MM.1S (cell line): ENCODE data around the gene STARD8.

Source experiments
- DNase-seq: peaks from one replicate; pipeline ENCODE4 v3.0.0-alpha.2; 2015
- H2AFZ ChIP-seq: fragments of 300-600 bp; sonication (generic); 2 replicates; pipeline ENCODE4 v1.6.0; 2016; ENCODE audit warnings: antibody characterized with exemption, low read length
- H3F3A ChIP-seq: fragments of 300-600 bp; sonication (generic); 2 replicates; pipeline ENCODE4 v1.6.1; 2016; ENCODE audit warnings: mild to moderate bottlenecking, antibody characterized with exemption, low read length, moderate library complexity, mixed read lengths; ENCODE audit not compliant: insufficient read depth
- H3K27ac ChIP-seq: fragments of 300-600 bp; sonication (generic); 2 replicates; pipeline ENCODE4 v1.5.1; 2016; ENCODE audit warnings: mild to moderate bottlenecking, low read length
- H3K27me3 ChIP-seq: fragments of 300-600 bp; sonication (generic); replicated peaks from 2 replicates; pipeline ENCODE4 v1.6.0; 2016; ENCODE audit warnings: low read length; ENCODE audit not compliant: insufficient read depth
- H3K36me3 ChIP-seq: fragments of 300-600 bp; sonication (generic); replicated peaks from 2 replicates; pipeline ENCODE4 v1.6.1; 2016; ENCODE audit warnings: mild to moderate bottlenecking, low read length, mixed read lengths; ENCODE audit not compliant: insufficient read depth
- H3K4me1 ChIP-seq: fragments of 300-600 bp; sonication (generic); 2 replicates; pipeline ENCODE4 v1.6.1; 2016; ENCODE audit warnings: low read length, mixed read lengths
- H3K4me2 ChIP-seq: fragments of 300-600 bp; sonication (generic); 2 replicates; pipeline ENCODE4 v1.6.0; 2016; ENCODE audit warnings: low read depth, low read length
- H3K4me3 ChIP-seq: fragments of 300-600 bp; sonication (generic); 2 replicates; pipeline ENCODE4 v1.5.1; 2016; ENCODE audit warnings: low read length, mixed read lengths
- H3K79me2 ChIP-seq: fragments of 300-600 bp; sonication (generic); 2 replicates; pipeline ENCODE4 v1.6.1; 2016; ENCODE audit warnings: mixed run types, low read length, mixed read lengths
- H3K9ac ChIP-seq: fragments of 300-600 bp; sonication (generic); 2 replicates; pipeline ENCODE4 v1.6.1; 2016; ENCODE audit warnings: low read length, mixed read lengths
- H3K9me2 ChIP-seq: fragments of 300-600 bp; sonication (generic); replicated peaks from 2 replicates; pipeline ENCODE4 v1.6.1; 2016; ENCODE audit warnings: mild to moderate bottlenecking, low read length, mixed read lengths; ENCODE audit not compliant: insufficient read depth
- H3K9me3 ChIP-seq: fragments of 300-600 bp; sonication (generic); replicated peaks from 2 replicates; pipeline ENCODE4 v1.6.1; 2016; ENCODE audit warnings: mild to moderate bottlenecking, low read length, mixed read lengths; ENCODE audit not compliant: insufficient read depth
- H4K20me1 ChIP-seq: fragments of 300-600 bp; sonication (generic); 2 replicates; pipeline ENCODE4 v1.6.1; 2016; ENCODE audit warnings: mild to moderate bottlenecking, low read length, moderate library complexity, mixed read lengths; ENCODE audit not compliant: insufficient read depth
- CTCF ChIP-seq: fragments of 300-600 bp; sonication (generic); IDR thresholded peaks from 2 replicates; pipeline ENCODE4 v1.5.1; 2016; ENCODE audit warnings: antibody characterized with exemption, low read length, mixed read lengths
- EZH2 ChIP-seq: fragments of 300-600 bp; sonication (generic); optimal IDR thresholded peaks from 2 replicates; pipeline ENCODE3; 2017; ENCODE audit warnings: low read depth, mild to moderate bottlenecking, antibody characterized with exemption, low read length, mixed read lengths
- EZH2phosphoT487 ChIP-seq: fragments of 300-600 bp; sonication (generic); IDR thresholded peaks from 2 replicates; pipeline ENCODE4 v1.6.1; 2018; ENCODE audit warnings: antibody characterized with exemption, low read length

The STARD8 gene

GRCh38 chrX:68644861-68645260 lies 2.6 kb upstream of the STARD8 start:
- H3K4me3 ChIP-seq: no peak overlapping the region
- H3K9ac ChIP-seq: no peak overlapping the region
- H3K4me1 ChIP-seq: no peaks in the 10 kb centered on the region
- no peaks in the 10 kb centered on the region for H3F3A ChIP-seq
- H4K20me1 ChIP-seq: no peaks in the 10 kb centered on the region
- DNase-seq: no peak
- no peaks in the 10 kb centered on the region for H3K9me2 ChIP-seq
- H3K4me2 ChIP-seq: no peak overlapping the region
- no peak overlapping the region for H3K27ac ChIP-seq
- H3K36me3 ChIP-seq: no peaks in the 10 kb centered on the region
- H2AFZ ChIP-seq: no peak overlapping the region
- TF ChIP-seq EZH2 (no peak), EZH2phosphoT487 (no peak)
- H3K9me3 ChIP-seq: no peaks in the 10 kb centered on the region
- no peaks in the 10 kb centered on the region for H3K79me2 ChIP-seq
- H3K27me3 ChIP-seq: no peaks in the 10 kb centered on the region

GRCh38 chrX:68646421-68646820 lies 1.0 kb upstream of the STARD8 start:
- no peak overlapping the region for H3K9ac ChIP-seq
- no peak overlapping the region for H3K27ac ChIP-seq
- H3K9me2 ChIP-seq: no peaks in the 10 kb centered on the region
- H3K79me2 ChIP-seq: no peaks in the 10 kb centered on the region
- no peak overlapping the region for H2AFZ ChIP-seq
- H3F3A ChIP-seq: no peaks in the 10 kb centered on the region
- no peaks in the 10 kb centered on the region for H4K20me1 ChIP-seq
- no peak overlapping the region for H3K4me2 ChIP-seq
- H3K27me3 ChIP-seq: no peaks in the 10 kb centered on the region
- H3K4me1 ChIP-seq: no peaks in the 10 kb centered on the region
- DNase-seq: no peak
- TF ChIP-seq EZH2: no peak
- TF ChIP-seq EZH2phosphoT487: no peak
- TF ChIP-seq CTCF: no peak
- no peaks in the 10 kb centered on the region for H3K36me3 ChIP-seq
- H3K4me3 ChIP-seq: no peak overlapping the region
- no peaks in the 10 kb centered on the region for H3K9me3 ChIP-seq

GRCh38 chrX:68648960-68649359 lies 1.5 kb downstream of the STARD8 start:
- no peak for DNase-seq
- Histone ChIP-seq H4K20me1 (no peaks in the 10 kb centered on the region), H3K27me3 (no peaks in the 10 kb centered on the region), H3K9ac (no peak overlapping the region), H3K9me3 (no peaks in the 10 kb centered on the region), H3K4me3 (no peak overlapping the region), H3K4me2 (no peak overlapping the region), H3K4me1 (no peaks in the 10 kb centered on the region), H3K36me3 (no peaks in the 10 kb centered on the region), H3K27ac (no peak overlapping the region), H2AFZ (no peak overlapping the region), H3F3A (no peaks in the 10 kb centered on the region), H3K9me2 (no peaks in the 10 kb centered on the region), H3K79me2 (no peaks in the 10 kb centered on the region)
- no peak for TF ChIP-seq CTCF
- TF ChIP-seq EZH2: no peak
- no peak for TF ChIP-seq EZH2phosphoT487

- TF ChIP-seq EZH2phosphoT487 (no peak), CTCF (no peak), EZH2 (no peak)
- no peaks in the 10 kb centered on the region for H4K20me1 ChIP-seq
These were observed 3.0 kb downstream of the STARD8 start for GRCh38 chrX:68650491-68650890.

More at GRCh38 chrX:68650491-68650890, 3.0 kb downstream of the STARD8 start:
- no peaks in the 10 kb centered on the region for H3K4me1 ChIP-seq
- DNase-seq: no peak
- no peak overlapping the region for H3K4me3 ChIP-seq
- H3K27me3 ChIP-seq: no peaks in the 10 kb centered on the region
- H3K36me3 ChIP-seq: no peaks in the 10 kb centered on the region
- no peak overlapping the region for H3K27ac ChIP-seq
- no peak overlapping the region for H3K4me2 ChIP-seq
- no peaks in the 10 kb centered on the region for H3K9me3 ChIP-seq
- H2AFZ ChIP-seq: no peak overlapping the region
- H3K9me2 ChIP-seq: no peaks in the 10 kb centered on the region
- no peak overlapping the region for H3K9ac ChIP-seq
- no peaks in the 10 kb centered on the region for H3F3A ChIP-seq
- no peaks in the 10 kb centered on the region for H3K79me2 ChIP-seq
